ENCODE data around the gene ELANE. TPM values are rescaled to one million over a fixed set of nuclear protein-coding genes. Genes with fewer than 3 reads are reported as not detected.

Gene ELANE
- total and polyA plus RNA-seq, 9 of the 15 experiments (the other 6 are each of a cell fraction or from before 2014, with no cell fraction given): not detected

DNA sequence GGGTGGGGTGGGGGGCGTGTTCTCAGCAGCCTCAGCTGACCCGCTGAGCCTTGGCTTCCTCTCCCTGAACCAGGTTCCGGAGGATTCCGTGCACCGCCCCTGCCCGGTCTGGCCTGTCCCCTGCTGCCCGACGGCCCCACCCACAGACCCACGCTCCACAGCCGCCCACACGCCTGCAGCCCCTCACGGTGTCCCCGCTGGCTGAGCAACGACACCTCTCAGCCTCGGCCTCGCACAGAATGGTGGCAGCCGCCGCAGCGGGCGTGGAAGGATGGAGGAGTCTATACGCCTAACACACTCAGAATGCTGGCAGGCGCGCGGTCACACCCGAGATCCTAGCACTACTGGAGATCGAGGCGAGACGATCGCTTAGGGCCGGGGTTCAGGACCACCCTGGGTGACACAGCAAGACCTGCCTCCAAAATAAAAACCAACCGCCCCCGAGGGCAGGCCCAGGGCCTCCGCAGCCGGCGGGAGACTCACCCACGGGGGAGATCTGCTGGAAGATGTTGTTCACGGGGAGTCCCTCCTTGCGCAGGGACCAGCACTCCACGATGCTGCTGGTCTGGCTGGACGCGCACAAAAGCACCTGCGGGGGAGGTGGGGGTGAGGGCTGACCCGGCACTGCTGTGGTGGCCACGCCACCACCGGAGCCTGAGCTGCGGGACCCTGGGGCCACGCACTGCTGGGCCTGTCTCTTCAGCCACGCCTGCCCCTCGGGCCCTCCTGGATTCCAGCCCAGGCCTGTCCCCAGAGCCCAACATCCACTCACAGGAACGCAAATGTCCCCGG lies 32.5 kb downstream of the ELANE start:
- in situ Hi-C loops (cut with MboI): no loop called here
- no peaks in the 10 kb centered on the region for H3K9me1 ChIP-seq (ENCODE audit: control insufficient read depth, insufficient read depth, low read length)
- peaks cover 81% of the 10 kb centered on the region for H3K36me3 ChIP-seq (ENCODE audit: control insufficient read depth, insufficient read depth, low read length)
- no peak overlapping the region; a peak in 1 of 4 replicates for H3K9ac ChIP-seq (ENCODE audit: insufficient read depth in 1 of 2, low read depth in 2 of 2, low read length in 2 of 2)
- peaks cover 15% of the 10 kb centered on the region for H3K79me2 ChIP-seq (ENCODE audit: control insufficient read depth, insufficient read depth, low read length)
- WGBS (ENCODE audit: insufficient coverage, low coverage, missing lambda C conversion rate): 96% methylated on average over 34 of the region's 51 CpGs
- ATAC-seq: no peak
- H2AFZ ChIP-seq (ENCODE audit: low read depth, low read length): no peak overlapping the region
- H3K27ac ChIP-seq (ENCODE audit: extremely low read depth, low read depth, low read length): no peak overlapping the region
- BruUV-seq (replicated peaks): no TSS peak
- DNase-seq (ENCODE audit: extremely low read depth in 1 of 4, low spot score in 3 of 4): no peak
- FAIRE-seq: no peak
- no peak overlapping the region for H3K4me3 ChIP-seq
- ChIA-PET POLR2A (no interaction called here), CTCF (ENCODE audit: low intra/inter-chr PET ratio) (no interaction called here)
- intact Hi-C loops (cut with micrococcal nuclease): no loop called here
- no peaks in the 10 kb centered on the region; the same call in none of the 2 replicates for H4K20me1 ChIP-seq (replicated peaks; ENCODE audit: control insufficient read depth, insufficient read depth, low read length)
- H3K9me3 ChIP-seq (replicated peaks; ENCODE audit: control insufficient read depth, insufficient read depth, low read depth, low read length): no peaks in the 10 kb centered on the region
- peak; percentile 47; the same call in 1 of the 2 replicates for TF ChIP-seq RBFOX2 (IDR thresholded peaks at IDR 0.05; ENCODE audit: low read depth, low read length)
- peak; percentile 67 for TF ChIP-seq POLR2G (IDR thresholded peaks at IDR 0.05; ENCODE audit: low read depth, low read length)
- TF ChIP-seq, protein P1, sequence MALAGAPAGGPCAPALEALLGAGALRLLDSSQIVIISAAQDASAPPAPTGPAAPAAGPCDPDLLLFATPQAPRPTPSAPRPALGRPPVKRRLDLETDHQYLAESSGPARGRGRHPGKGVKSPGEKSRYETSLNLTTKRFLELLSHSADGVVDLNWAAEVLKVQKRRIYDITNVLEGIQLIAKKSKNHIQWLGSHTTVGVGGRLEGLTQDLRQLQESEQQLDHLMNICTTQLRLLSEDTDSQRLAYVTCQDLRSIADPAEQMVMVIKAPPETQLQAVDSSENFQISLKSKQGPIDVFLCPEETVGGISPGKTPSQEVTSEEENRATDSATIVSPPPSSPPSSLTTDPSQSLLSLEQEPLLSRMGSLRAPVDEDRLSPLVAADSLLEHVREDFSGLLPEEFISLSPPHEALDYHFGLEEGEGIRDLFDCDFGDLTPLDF (CRISPR knock-in tag; IDR thresholded peaks at IDR 0.05): no peak
- H3K4me1 ChIP-seq (replicated peaks in 1 of 2; ENCODE audit: control insufficient read depth in 2 of 2, insufficient read depth in 2 of 2, low read length in 2 of 2): peaks cover 5 to 67% of the 10 kb centered on the region in 2 experiments; a peak in 4 of 5 replicates
- H3K4me2 ChIP-seq (ENCODE audit: insufficient read depth, low read length): no peak overlapping the region
- no peaks in the 10 kb centered on the region for H3K27me3 ChIP-seq (ENCODE audit: control insufficient read depth in 2 of 2, insufficient read depth in 2 of 2, low read length in 2 of 2)
